ENCODE data around the gene COX8C.

The COX8C gene

GRCh38 chr14:93346926-93347721 is at the start of gene COX8C:
TSS of gene COX8C (plus strand) at chr14:93347182. CDS start at chr14:93347269, 87 bp downstream.
- DNase-seq (ENCODE audit: low read depth) = no peak
- no peak within 1 kb of the TSS for H3K4me3 ChIP-seq (ENCODE audit: low read depth, low read length)
- no peak for TF ChIP-seq CTCF (conservative IDR thresholded peaks at IDR 0.05; ENCODE audit: low read depth, low read length)

- DNase-seq (ENCODE audit: low read depth) = no peak
- no peak overlapping the region for H3K4me3 ChIP-seq (ENCODE audit: low read depth, low read length)
- no peak for TF ChIP-seq CTCF (conservative IDR thresholded peaks at IDR 0.05; ENCODE audit: low read depth, low read length)
These were observed 47.6 kb upstream of the COX8C start for GRCh38 chr14:93299416-93299815.

- no peak overlapping the region for H3K4me3 ChIP-seq (ENCODE audit: low read depth, low read length)
- peak; percentile 35 for DNase-seq (ENCODE audit: low read depth)
- TF ChIP-seq CTCF (conservative IDR thresholded peaks at IDR 0.05; ENCODE audit: low read depth, low read length) = no peak
These were observed 47.1 kb upstream of the COX8C start for GRCh38 chr14:93299866-93300265.

- peak; percentile 54 for DNase-seq (ENCODE audit: low read depth)
- H3K4me3 ChIP-seq (ENCODE audit: low read depth, low read length) = no peak overlapping the region
- TF ChIP-seq CTCF (conservative IDR thresholded peaks at IDR 0.05; ENCODE audit: low read depth, low read length) = no peak
These were observed 45.0 kb upstream of the COX8C start for GRCh38 chr14:93301821-93302447.

GRCh38 chr14:93302688-93303581 is 44.0 kb upstream of the COX8C start:
- no peak for TF ChIP-seq CTCF (conservative IDR thresholded peaks at IDR 0.05; ENCODE audit: low read depth, low read length)
- DNase-seq (ENCODE audit: low read depth) = no peak
- no peak overlapping the region for H3K4me3 ChIP-seq (ENCODE audit: low read depth, low read length)

- no peak overlapping the region for H3K4me3 ChIP-seq (ENCODE audit: low read depth, low read length)
- TF ChIP-seq CTCF (conservative IDR thresholded peaks at IDR 0.05; ENCODE audit: low read depth, low read length) = no peak
- no peak for DNase-seq (ENCODE audit: low read depth)
These were observed 43.3 kb upstream of the COX8C start for GRCh38 chr14:93303659-93304058.

All from choroid plexus epithelial cell (primary cell).